Astrocyte (in vitro differentiated cells and primary cell): ENCODE results near the gene SLC30A10.

ENCODE experiments used
- CTCF ChIP-seq: IDR thresholded peaks from 2 replicates; pipeline ENCODE4 v1.5.1; 2011; ENCODE audit warnings: low read depth, mild to moderate bottlenecking, inconsistent platforms, low read length, moderate library complexity; ENCODE audit not compliant: insufficient read depth
- EZH2 ChIP-seq: IDR thresholded peaks from 2 replicates; pipeline ENCODE4 v1.6.1; 2012; ENCODE audit warnings: mild to moderate bottlenecking, low read length, inconsistent platforms; ENCODE audit not compliant: insufficient read depth

- TF ChIP-seq CTCF, result no peak
- no peak for TF ChIP-seq EZH2
These were observed 44.7 kb downstream of the SLC30A10 start for GRCh38 chr1:219883400-219884332.
